GM21619 (cell line): ENCODE measurements around the gene CNP.
"Not testable (repeated sequence)": the region's sequence is repeated elsewhere in the genome, so short reads cannot be mapped to it uniquely, and the experiment has no call there.

Experiments used
- ATAC-seq: cut with Tn5 transposase; IDR thresholded peaks from one replicate; pipeline ENCODE4 v1.9.1; 2021; ENCODE audit not compliant: unreplicated experiment

CNP gene

GRCh38 chr17:42002175-42002791, 35.7 kb downstream of the CNP start:
- no peak for ATAC-seq

GRCh38 chr17:42002792-42003301, 36.3 kb downstream of the CNP start:
- no peak for ATAC-seq

- ATAC-seq: no peak
These were observed 38.6 kb downstream of the CNP start for GRCh38 chr17:42005166-42005565.

GRCh38 chr17:42009170-42009569, 42.6 kb downstream of the CNP start:
- ATAC-seq: no peak

- not testable (repeated sequence) for ATAC-seq
These were observed 43.7 kb downstream of the CNP start for GRCh38 chr17:42010266-42010680.

- no peak for ATAC-seq
These were observed 44.4 kb downstream of the CNP start for GRCh38 chr17:42010898-42011516.

- ATAC-seq: not testable (repeated sequence)
These were observed 45.8 kb downstream of the CNP start for GRCh38 chr17:42012363-42012762.

GRCh38 chr17:42013740-42014139, 47.1 kb downstream of the CNP start:
- not testable (repeated sequence) for ATAC-seq

GRCh38 chr17:42016411-42016831, 49.8 kb downstream of the CNP start:
- ATAC-seq: no peak

GRCh38 chr17:42016941-42017865, 50.6 kb downstream of the CNP start, which contains the start of gene DNAJC7:
Gene DNAJC7 (minus strand): TSS chr17:42017439. CDS start chr17:42017416, 23 bp downstream.
- ATAC-seq: peak; percentile 75

GRCh38 chr17:42017866-42018200, 51.2 kb downstream of the CNP start:
- peak; percentile 6 for ATAC-seq

GRCh38 chr17:42018339-42018738, 51.7 kb downstream of the CNP start:
- no peak for ATAC-seq

GRCh38 chr17:42018988-42019387, 52.4 kb downstream of the CNP start:
- no peak for ATAC-seq

- ATAC-seq: peak; percentile 44
These were observed 53.2 kb downstream of the CNP start, which contains the start of gene NKIRAS2 for GRCh38 chr17:42019509-42020404. Gene NKIRAS2 (plus strand): TSS chr17:42020090. CDS start chr17:42021578, 1,488 bp downstream.

GRCh38 chr17:42020845-42021244, 54.2 kb downstream of the CNP start:
- ATAC-seq: not testable (repeated sequence)

GRCh38 chr17:42023524-42024349, 57.1 kb downstream of the CNP start:
- ATAC-seq: no peak

- ATAC-seq: no peak
These were observed 58.6 kb downstream of the CNP start for GRCh38 chr17:42025191-42025579.

GRCh38 chr17:42025936-42026335, 59.3 kb downstream of the CNP start:
- no peak for ATAC-seq

GRCh38 chr17:42026857-42027589, 60.4 kb downstream of the CNP start:
- ATAC-seq: no peak
